Muscle of leg (tissue), 11 donors: ENCODE results near the gene STX8. TPM values are rescaled to one million over a fixed set of nuclear protein-coding genes. Genes with fewer than 3 reads are reported as not detected.

Experiments
- DNase-seq: peaks from one replicate; pipeline ENCODE4 v3.0.0; 2013
- H3K27ac ChIP-seq: one replicate; pipeline ENCODE4 v1.5.1; 2013; ENCODE audit warnings: mild to moderate bottlenecking, low read length, control low read depth
- H3K27me3 ChIP-seq: one replicate; pipeline ENCODE4 v1.6.1; 2013; ENCODE audit warnings: low read length; ENCODE audit not compliant: control insufficient read depth, insufficient read depth
- H3K36me3 ChIP-seq: one replicate; pipeline ENCODE4 v1.6.1; 2013; ENCODE audit warnings: low read length; ENCODE audit not compliant: control insufficient read depth, insufficient read depth
- H3K4me1 ChIP-seq: one replicate; pipeline ENCODE4 v1.6.1; 2013; ENCODE audit warnings: low read length; ENCODE audit not compliant: control insufficient read depth, insufficient read depth
- H3K4me3 ChIP-seq: one replicate; pipeline ENCODE4 v1.5.1; 2013; ENCODE audit warnings: low read length, control low read depth
- H3K9me3 ChIP-seq: replicated peaks from 2 replicates; pipeline ENCODE4 v1.6.1; 2013; ENCODE audit warnings: low read depth, low read length; ENCODE audit not compliant: control insufficient read depth
- WGBS: methylation state at CpG from one replicate; pipeline ENCODE4 v1.1.5; 2013; ENCODE audit warnings: missing lambda C conversion rate; ENCODE audit not compliant: insufficient coverage; 5-methylcytosine and 5-hydroxymethylcytosine counted together
- polyA plus RNA-seq, 8 donors: library from polyadenylated mRNA; unstranded; fragments of 120-200 nt; gene quantifications; one replicate each; pipeline versions ENCODE4 v1.2.1 to v1.2.3, GENCODE V29; 2013; ENCODE audit warnings: inconsistent platforms in 1 of 8, low replicate concordance in 1 of 8; ENCODE audit not compliant: insufficient read length in 8 of 8, insufficient read depth in 1 of 8
- total RNA-seq: library from RNA; stranded (reverse); fragments of 120-200 nt; gene quantifications from one replicate; pipeline ENCODE4 v1.2.4, GENCODE V29; 2013

Gene STX8
- total and polyA plus RNA-seq, 9 donors, result 39.1 to 68.8 (median 46.2) TPM

- Histone ChIP-seq H3K9me3 (no peaks in the 10 kb centered on the region), H3K4me1 (peaks cover 14% of the 10 kb centered on the region), H3K4me3 (no peak overlapping the region), H3K36me3 (peaks cover 8% of the 10 kb centered on the region), H3K27me3 (no peaks in the 10 kb centered on the region), H3K27ac (no peak overlapping the region)
- WGBS, result 93% methylated on average over 3 of the region's 3 CpGs
- no peak for DNase-seq
Measured at GRCh38 chr17:9253308-9253707, 322.3 kb downstream of the STX8 start.

- peaks cover 5% of the 10 kb centered on the region for H3K4me1 ChIP-seq
- WGBS, result 88% methylated on average over 12 of the region's 12 CpGs
- H3K27me3 ChIP-seq, result no peaks in the 10 kb centered on the region
- H3K36me3 ChIP-seq, result peaks cover 11% of the 10 kb centered on the region
- DNase-seq, result no peak
- no peak overlapping the region for H3K4me3 ChIP-seq
- H3K27ac ChIP-seq, result no peak overlapping the region
- no peaks in the 10 kb centered on the region for H3K9me3 ChIP-seq
Measured at GRCh38 chr17:9251273-9251672, 324.3 kb downstream of the STX8 start.

GRCh38 chr17:9249245-9249953, 326.2 kb downstream of the STX8 start:
- Histone ChIP-seq H3K27me3 (no peaks in the 10 kb centered on the region), H3K4me1 (peaks cover 6% of the 10 kb centered on the region), H3K27ac (no peak overlapping the region), H3K9me3 (no peaks in the 10 kb centered on the region), H3K4me3 (no peak overlapping the region), H3K36me3 (peaks cover 11% of the 10 kb centered on the region)
- no peak for DNase-seq
- WGBS, result 70% methylated on average over 18 of the region's 21 CpGs

- Histone ChIP-seq H3K4me3 (no peak overlapping the region), H3K4me1 (peaks cover 21% of the 10 kb centered on the region), H3K9me3 (no peaks in the 10 kb centered on the region), H3K27ac (no peak overlapping the region), H3K36me3 (peaks cover 11% of the 10 kb centered on the region), H3K27me3 (no peaks in the 10 kb centered on the region)
- WGBS, result 82% methylated on average over 21 of the region's 21 CpGs
- no peak for DNase-seq
Measured at GRCh38 chr17:9247401-9247938, 328.1 kb downstream of the STX8 start.

- Histone ChIP-seq H3K27ac (no peak overlapping the region), H3K9me3 (no peaks in the 10 kb centered on the region), H3K27me3 (no peaks in the 10 kb centered on the region), H3K4me1 (peaks cover 48% of the 10 kb centered on the region), H3K36me3 (peaks cover 6% of the 10 kb centered on the region), H3K4me3 (no peak overlapping the region)
- no peak for DNase-seq
- WGBS, result 81% methylated on average over 15 of the region's 21 CpGs
Measured at GRCh38 chr17:9244066-9245052, 331.3 kb downstream of the STX8 start.

- Histone ChIP-seq H3K9me3 (no peaks in the 10 kb centered on the region), H3K27me3 (no peaks in the 10 kb centered on the region), H3K4me1 (peaks cover 60% of the 10 kb centered on the region), H3K36me3 (peaks cover 3% of the 10 kb centered on the region), H3K27ac (no peak overlapping the region), H3K4me3 (no peak overlapping the region)
- 46% methylated on average over 8 of the region's 8 CpGs for WGBS
- no peak for DNase-seq
Measured at GRCh38 chr17:9242983-9243382, 332.6 kb downstream of the STX8 start.

GRCh38 chr17:9242497-9242881, 333.1 kb downstream of the STX8 start:
- H3K9me3 ChIP-seq, result no peaks in the 10 kb centered on the region
- 57% methylated on average over 9 of the region's 16 CpGs for WGBS
- peaks cover 65% of the 10 kb centered on the region for H3K4me1 ChIP-seq
- no peak overlapping the region for H3K4me3 ChIP-seq
- no peak for DNase-seq
- H3K36me3 ChIP-seq, result no peaks in the 10 kb centered on the region
- no peaks in the 10 kb centered on the region for H3K27me3 ChIP-seq
- no peak overlapping the region for H3K27ac ChIP-seq

- Histone ChIP-seq H3K4me1 (peaks cover 66% of the 10 kb centered on the region), H3K36me3 (no peaks in the 10 kb centered on the region), H3K27me3 (no peaks in the 10 kb centered on the region), H3K27ac (peak overlapping the region; percentile 94), H3K4me3 (no peak overlapping the region), H3K9me3 (no peaks in the 10 kb centered on the region)
- DNase-seq, result no peak
- 83% methylated on average over 14 of the region's 16 CpGs for WGBS
Measured at GRCh38 chr17:9241774-9242496, 333.7 kb downstream of the STX8 start.

GRCh38 chr17:9241371-9241712, 334.3 kb downstream of the STX8 start:
- Histone ChIP-seq H3K36me3 (no peaks in the 10 kb centered on the region), H3K27ac (peak overlapping the region; percentile 94), H3K4me1 (peaks cover 66% of the 10 kb centered on the region), H3K9me3 (no peaks in the 10 kb centered on the region), H3K4me3 (no peak overlapping the region), H3K27me3 (no peaks in the 10 kb centered on the region)
- WGBS, result 19% methylated on average over 10 of the region's 10 CpGs
- DNase-seq, result peak; percentile 88
